HG03521 (cell line): ENCODE results near the gene ING5.
"Not testable (repeated sequence)": the region's sequence is repeated elsewhere in the genome, so short reads cannot be mapped to it uniquely, and the experiment has no call there.

Experiments
- ATAC-seq: cut with Tn5 transposase; IDR thresholded peaks from one replicate; pipeline ENCODE4 v1.9.1; 2021; ENCODE audit warnings: mild to moderate bottlenecking, moderate library complexity; ENCODE audit not compliant: unreplicated experiment

ING5 gene

GRCh38 chr2:241736111-241736510 is 34.3 kb downstream of the ING5 start:
- ATAC-seq, result no peak

- ATAC-seq, result no peak
Observed at GRCh38 chr2:241738040-241738686, 36.3 kb downstream of the ING5 start.

- ATAC-seq, result no peak
Observed at GRCh38 chr2:241739177-241739576, 37.3 kb downstream of the ING5 start.

GRCh38 chr2:241739651-241740050 is 37.8 kb downstream of the ING5 start:
- ATAC-seq, result no peak

GRCh38 chr2:241741016-241741415 is 39.2 kb downstream of the ING5 start:
- no peak for ATAC-seq

GRCh38 chr2:241742320-241742939 is 40.6 kb downstream of the ING5 start:
- ATAC-seq, result no peak

GRCh38 chr2:241743008-241743407 is 41.2 kb downstream of the ING5 start:
- not testable (repeated sequence) for ATAC-seq

GRCh38 chr2:241743620-241744019 is 41.8 kb downstream of the ING5 start:
- no peak for ATAC-seq

- ATAC-seq, result no peak
Observed at GRCh38 chr2:241744028-241744754, 42.4 kb downstream of the ING5 start.

GRCh38 chr2:241745276-241745675 is 43.4 kb downstream of the ING5 start:
- ATAC-seq, result no peak

GRCh38 chr2:241746084-241746483 is 44.2 kb downstream of the ING5 start:
- ATAC-seq, result no peak

- ATAC-seq, result no peak
Observed at GRCh38 chr2:241748468-241749256, 46.8 kb downstream of the ING5 start.

- no peak for ATAC-seq
Observed at GRCh38 chr2:241750076-241750840, 48.4 kb downstream of the ING5 start.

- ATAC-seq, result no peak
Observed at GRCh38 chr2:241751152-241751551, 49.3 kb downstream of the ING5 start.

GRCh38 chr2:241751776-241752175 is 49.9 kb downstream of the ING5 start:
- no peak for ATAC-seq

GRCh38 chr2:241752253-241752652 is 50.4 kb downstream of the ING5 start:
- no peak for ATAC-seq

GRCh38 chr2:241752689-241753276 is 50.9 kb downstream of the ING5 start:
- ATAC-seq, result no peak

- no peak for ATAC-seq
Observed at GRCh38 chr2:241753493-241753892, 51.7 kb downstream of the ING5 start.

- no peak for ATAC-seq
Observed at GRCh38 chr2:241754042-241754441, 52.2 kb downstream of the ING5 start.

GRCh38 chr2:241755166-241755565 is 53.3 kb downstream of the ING5 start:
- ATAC-seq, result no peak
